IMR-90 (cell line): ENCODE measurements around the gene MRTFA. TPM values are rescaled to one million over a fixed set of nuclear protein-coding genes. Genes with fewer than 3 reads are reported as not detected.

Source experiments
- ATAC-seq: fragments of 200-7000 bp; cut with Tn5 transposase; 2 replicates; pipeline ENCODE4 v1.9.1; 2020; ENCODE audit warnings: low read depth, mild to moderate bottlenecking, moderate library complexity
- BruUV-seq: library from RNA; stranded (reverse); fragments of 400-500 nt; replicated peaks from 2 replicates; lab custom pipeline; 2021; lab: Mats Ljungman, UMichigan
- CTCF ChIA-PET: fragments of 300-600 bp; formaldehyde crosslinking; extraction: SDS; loops from one replicate; lab custom pipeline; 2021; ENCODE audit warnings: antibody characterized with exemption; lab: Yijun Ruan, JAX
- POLR2A ChIA-PET: fragments of 300-600 bp; sonication (Branson Sonifier 250); formaldehyde crosslinking; loops from one replicate; lab custom pipeline; 2022; ENCODE audit warnings: antibody characterized with exemption; ENCODE audit not compliant: unreplicated experiment; lab: Charles Lee
- DNase-seq: peaks from one replicate; pipeline ENCODE4 v3.0.0; 2013
- H2AFZ ChIP-seq: replicated peaks from 2 replicates; pipeline ENCODE3; 2013; ENCODE audit warnings: low read length, mild to moderate bottlenecking; ENCODE audit not compliant: poor library complexity
- H2AK5ac ChIP-seq: 2 replicates; pipeline ENCODE4 v1.6.1; 2013; ENCODE audit warnings: low read depth, low read length, inconsistent platforms
- H2AK9ac ChIP-seq: replicated peaks from 2 replicates; pipeline ENCODE3; 2013; ENCODE audit warnings: mild to moderate bottlenecking, low read depth, low read length, moderate library complexity; ENCODE audit not compliant: poor library complexity
- H2BK120ac ChIP-seq: 2 replicates; pipeline ENCODE4 v1.6.1; 2013; ENCODE audit warnings: low read depth, low read length, inconsistent platforms
- H2BK15ac ChIP-seq: 3 replicates; pipeline ENCODE4 v1.6.1; 2013; ENCODE audit warnings: low read depth, low read length, inconsistent platforms
- H2BK20ac ChIP-seq: 2 replicates; pipeline ENCODE4 v1.6.1; 2013; ENCODE audit warnings: low read depth, mild to moderate bottlenecking, inconsistent platforms, low read length, moderate library complexity
- H2BK5ac ChIP-seq: 2 replicates; pipeline ENCODE4 v1.6.1; 2013; ENCODE audit warnings: mild to moderate bottlenecking, low read depth, low read length, inconsistent platforms; ENCODE audit not compliant: poor library complexity, severe bottlenecking
- H3K14ac ChIP-seq: replicated peaks from 2 replicates; pipeline ENCODE4 v1.6.1; 2013; ENCODE audit warnings: low read depth, low read length, inconsistent platforms
- H3K18ac ChIP-seq: 2 replicates; pipeline ENCODE4 v1.6.1; 2013; ENCODE audit warnings: low read depth, low read length, control low read depth
- H3K23ac ChIP-seq: 2 replicates; pipeline ENCODE4 v1.6.1; 2013; ENCODE audit warnings: low read depth, low read length, inconsistent platforms
- H3K27ac ChIP-seq: 2 replicates; pipeline ENCODE4 v1.5.1; 2013; ENCODE audit warnings: mild to moderate bottlenecking, control low read depth, low read length; ENCODE audit not compliant: insufficient read depth
- H3K27me3 ChIP-seq: 2 replicates; pipeline ENCODE4 v1.6.1; 2013; ENCODE audit warnings: low read length; ENCODE audit not compliant: control insufficient read depth, insufficient read depth
- H3K36me3 ChIP-seq: 2 replicates; pipeline ENCODE4 v1.6.1; 2013; ENCODE audit warnings: low read length, mixed read lengths; ENCODE audit not compliant: control insufficient read depth, insufficient read depth
- H3K4ac ChIP-seq: 2 replicates; pipeline ENCODE4 v1.6.1; 2013; ENCODE audit warnings: low read depth, low read length, inconsistent platforms
- H3K4me1 ChIP-seq: 2 replicates; pipeline ENCODE4 v1.6.1; 2013; ENCODE audit warnings: low read length, mixed read lengths; ENCODE audit not compliant: control insufficient read depth, insufficient read depth
- H3K4me2 ChIP-seq: 2 replicates; pipeline ENCODE4 v1.6.1; 2013; ENCODE audit warnings: low read depth, mild to moderate bottlenecking, control low read depth, low read length, moderate library complexity
- H3K4me3 ChIP-seq: 2 replicates; pipeline ENCODE4 v1.5.1; 2013; ENCODE audit warnings: low read depth, mild to moderate bottlenecking, control low read depth, low read length, moderate library complexity; ENCODE audit not compliant: insufficient read depth
- H3K56ac ChIP-seq: 2 replicates; pipeline ENCODE4 v1.6.1; 2013; ENCODE audit warnings: low read length, inconsistent platforms; ENCODE audit not compliant: insufficient read depth; ENCODE audit errors: extremely low read depth
- H3K79me1 ChIP-seq, 2 experiments: 2 replicates each; pipeline ENCODE4 v1.6.1; 2013; ENCODE audit warnings: low read length in 2 of 2, inconsistent platforms in 1 of 2, low read depth in 1 of 2
- H3K9ac ChIP-seq: 2 replicates; pipeline ENCODE4 v1.6.1; 2013; ENCODE audit warnings: low read depth, low read length, control low read depth
- H3K9me1 ChIP-seq: 2 replicates; pipeline ENCODE4 v1.6.1; 2013; ENCODE audit warnings: low read length, inconsistent platforms; ENCODE audit not compliant: insufficient read depth
- H3K9me3 ChIP-seq: 2 replicates; pipeline ENCODE4 v1.6.1; 2013; ENCODE audit warnings: low read length; ENCODE audit not compliant: control insufficient read depth, insufficient read depth
- H4K20me1 ChIP-seq: 2 replicates; pipeline ENCODE4 v1.6.1; 2013; ENCODE audit warnings: low read length, inconsistent platforms; ENCODE audit not compliant: insufficient read depth
- H4K5ac ChIP-seq: 2 replicates; pipeline ENCODE4 v1.6.1; 2013; ENCODE audit warnings: mild to moderate bottlenecking, low read depth, low read length, control low read depth
- H4K8ac ChIP-seq, 2 experiments: 2 replicates each; pipeline ENCODE4 v1.6.1; 2013; ENCODE audit warnings: low read depth in 2 of 2, low read length in 2 of 2, control low read depth in 1 of 2, inconsistent platforms in 1 of 2
- H4K91ac ChIP-seq: 2 replicates; pipeline ENCODE4 v1.6.1; 2013; ENCODE audit warnings: low read depth, low read length, inconsistent platforms; ENCODE audit not compliant: insufficient read depth
- BHLHE40 ChIP-seq: fragments of 150-350 bp; IDR thresholded peaks from 2 replicates; pipeline ENCODE4 v1.6.1; 2016; ENCODE audit warnings: mild to moderate bottlenecking, low read depth, low read length
- CEBPB ChIP-seq: IDR thresholded peaks from 2 replicates; pipeline ENCODE4 v1.6.1; 2012; ENCODE audit warnings: low read depth, low read length, improper control_type of control experiment
- CTCF ChIP-seq: conservative IDR thresholded peaks from 2 replicates; pipeline ENCODE4 v1.5.1; 2012; ENCODE audit warnings: mild to moderate bottlenecking, low read depth, low read length, improper control_type of control experiment
- FOS ChIP-seq: fragments of 150-350 bp; IDR thresholded peaks from 2 replicates; pipeline ENCODE4 v1.6.1; 2016; ENCODE audit warnings: low read depth, low read length
- MAFK ChIP-seq: IDR thresholded peaks from 2 replicates; pipeline ENCODE4 v1.6.1; 2012; ENCODE audit warnings: low read depth, low read length, improper control_type of control experiment
- MAZ ChIP-seq: IDR thresholded peaks from 2 replicates; pipeline ENCODE4 v1.6.1; 2012; ENCODE audit warnings: low read depth, mild to moderate bottlenecking, low read length, improper control_type of control experiment, moderate library complexity, borderline replicate concordance
- MXI1 ChIP-seq: IDR thresholded peaks from 2 replicates; pipeline ENCODE4 v1.6.1; 2012; ENCODE audit warnings: low read depth, mild to moderate bottlenecking, low read length, moderate library complexity, borderline replicate concordance
- RAD21 ChIP-seq: IDR thresholded peaks from 2 replicates; pipeline ENCODE4 v1.6.1; 2012; ENCODE audit warnings: low read length, improper control_type of control experiment
- WGBS, 2 experiments: methylation state at CpG; one replicate each; pipeline versions ENCODE4 v1.1.5 to v1.1.7; 2013; ENCODE audit warnings: missing lambda C conversion rate in 2 of 2; ENCODE audit not compliant: insufficient read length in 1 of 2; ENCODE audit errors: extremely low coverage in 2 of 2; 5-methylcytosine and 5-hydroxymethylcytosine counted together
- dilution Hi-C: fragments of 300-500 bp; cut with HindIII; formaldehyde crosslinking; loops from one replicate; pipeline ENCODE4 v1.14.3; 2018; ENCODE audit warnings: low sequenced_read_pairs; ENCODE audit not compliant: unreplicated experiment
- in situ Hi-C: fragments of 300-500 bp; cut with MboI; formaldehyde crosslinking; loops from 3 replicates; pipeline ENCODE4 v1.14.3; 2019; ENCODE audit warnings: low sequenced_read_pairs, inconsistent platforms, mixed read lengths
- intact Hi-C: fragments of 100-400 bp; cut with micrococcal nuclease; formaldehyde crosslinking; loops from 2 replicates; pipeline ENCODE4 v1.10.0; 2022
- polyA plus RNA-seq, 3 experiments: library from polyadenylated mRNA; depleted of rRNA; stranded (reverse); fragments of >200 nt; gene quantifications; 2 replicates each; pipeline ENCODE4 v1.2.3, GENCODE V29; 2012; ENCODE audit warnings: low replicate concordance in 1 of 3
- total RNA-seq: library from RNA; depleted of rRNA; stranded (reverse); fragments of >200 nt; gene quantifications from 2 replicates; pipeline ENCODE4 v1.2.3, GENCODE V29; 2012

The MRTFA gene
- total and polyA plus RNA-seq, 2 of the 4 experiments (the other 2 are of a cell fraction), result 12.5 to 17.2 TPM

DNA sequence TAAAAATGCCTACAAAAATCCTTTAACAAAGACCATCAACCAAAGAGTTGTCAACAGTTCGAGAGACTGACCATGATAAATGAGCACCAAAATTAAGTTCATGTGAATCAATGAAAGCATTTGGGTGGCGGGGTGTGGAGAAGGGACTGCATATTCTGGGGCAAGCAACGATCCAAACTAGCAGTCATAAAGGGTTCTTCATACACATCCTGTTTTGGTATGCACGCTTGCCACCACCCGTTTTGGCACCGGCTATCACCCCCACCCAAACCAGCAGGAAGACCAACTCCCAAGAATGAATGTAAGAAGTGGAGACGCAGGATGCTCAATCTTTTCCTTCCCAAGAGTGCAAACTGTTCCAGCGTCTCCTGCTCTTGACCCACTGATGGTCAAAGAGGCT lies 185.3 kb downstream of the MRTFA start:
- dilution Hi-C loops, result no loop called here
- no TSS peak for BruUV-seq
- no peak overlapping the region for H3K23ac ChIP-seq
- no peak overlapping the region for H3K4ac ChIP-seq
- peaks cover 38% of the 10 kb centered on the region for H3K9me1 ChIP-seq
- no peak overlapping the region for H2AFZ ChIP-seq
- no peak overlapping the region for H2BK5ac ChIP-seq
- no peaks in the 10 kb centered on the region for H3K36me3 ChIP-seq
- ChIA-PET POLR2A (no interaction called here), CTCF (no interaction called here)
- TF ChIP-seq FOS, result no peak
- no peak for TF ChIP-seq CTCF
- no peak for TF ChIP-seq BHLHE40
- no peak for TF ChIP-seq CEBPB
- TF ChIP-seq MXI1, result no peak
- no peak for TF ChIP-seq MAZ
- TF ChIP-seq RAD21, result no peak
- TF ChIP-seq MAFK, result no peak
- no peak overlapping the region for H3K4me2 ChIP-seq
- H3K14ac ChIP-seq, result no peak overlapping the region
- H2AK9ac ChIP-seq, result no peak overlapping the region
- H3K27ac ChIP-seq, result no peak overlapping the region
- H3K18ac ChIP-seq, result no peak overlapping the region
- no peak overlapping the region for H3K56ac ChIP-seq
- H4K8ac ChIP-seq, result peak overlapping the region in 1 of 2 experiments; percentile 7; a peak in 1 of 4 replicates
- no peak overlapping the region for H2BK15ac ChIP-seq
- H3K4me1 ChIP-seq, result peaks cover 24% of the 10 kb centered on the region
- no peaks in the 10 kb centered on the region for H3K9me3 ChIP-seq
- intact Hi-C loops, result no loop called here
- no peak for DNase-seq
- no peak overlapping the region for H3K9ac ChIP-seq
- no peak overlapping the region for H2BK120ac ChIP-seq
- no peak overlapping the region for H4K91ac ChIP-seq
- peaks cover 59 to 92% of the 10 kb centered on the region in 2 experiments for H3K79me1 ChIP-seq
- no peaks in the 10 kb centered on the region for H3K27me3 ChIP-seq
- H2AK5ac ChIP-seq, result no peak overlapping the region
- in situ Hi-C loops, result no loop called here
- WGBS, 2 experiments, result 100% methylated on average over 1 of the region's 8 CpGs; no CpG with 5 or more reads in 1 of the 2 experiments
- ATAC-seq, result no peak
- no peak overlapping the region for H3K4me3 ChIP-seq
- H4K20me1 ChIP-seq, result peaks cover 38% of the 10 kb centered on the region; the same call in 1 of the 2 replicates
- no peak overlapping the region for H4K5ac ChIP-seq
- H2BK20ac ChIP-seq, result no peak overlapping the region
